NCI-H2029 (cell line): ENCODE data around the gene PHIP.
"Not testable (repeated sequence)": the region's sequence is repeated elsewhere in the genome, so short reads cannot be mapped to it uniquely, and the experiment has no call there.

Experiments used
- DNase-seq: peaks from one replicate; lab custom pipeline; 2025; lab: John Stamatoyannopoulos, UW

Gene PHIP

DNA sequence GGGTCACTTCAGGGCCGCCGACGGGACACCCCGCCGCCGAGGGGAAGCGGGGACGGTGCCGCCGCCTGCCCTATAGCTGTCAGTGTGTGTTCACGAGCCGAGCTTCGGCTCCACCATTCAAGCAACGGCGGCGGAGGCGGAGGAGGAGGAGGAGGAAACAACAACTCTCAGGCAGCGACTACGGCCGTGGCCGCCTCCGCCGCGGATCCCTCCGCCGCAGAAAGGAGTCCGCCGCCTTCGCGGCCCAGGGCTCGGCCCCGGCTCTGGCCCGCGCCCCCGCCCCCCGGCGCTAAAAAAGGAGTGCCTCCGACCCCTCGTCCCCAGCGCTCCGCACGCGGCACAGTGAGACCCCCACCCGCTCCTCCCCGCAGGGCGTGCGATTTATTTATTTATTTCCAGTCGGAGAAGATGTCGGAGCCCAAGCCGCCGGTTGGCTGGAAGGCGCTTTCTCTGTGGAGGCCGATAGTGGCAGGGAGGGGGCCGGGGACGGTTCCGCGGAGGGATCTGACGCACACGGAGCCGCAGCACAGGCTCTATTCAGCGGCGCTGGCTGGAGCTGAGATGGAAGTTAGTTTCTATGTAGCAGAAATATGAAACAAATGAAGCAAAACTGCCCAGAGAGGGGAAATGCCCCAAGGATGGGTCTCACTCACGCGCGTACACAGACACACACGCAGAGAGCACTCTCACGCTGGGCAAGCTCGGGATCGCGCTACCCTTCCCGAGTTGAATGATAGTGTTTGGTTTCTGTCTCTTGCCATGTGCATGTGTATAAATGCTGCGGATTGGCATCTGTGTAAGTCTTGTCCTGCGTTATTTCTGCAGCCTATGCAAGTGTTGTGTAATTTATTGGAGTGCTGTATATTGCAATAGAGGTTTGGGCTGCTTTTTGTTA, at the start of gene PHIP:
TSS of gene PHIP (minus strand) at position 180 of the 895 bp plus-strand sequence. CDS start 186 bp downstream, outside the sequence.
- peak; percentile 91 for DNase-seq

DNA sequence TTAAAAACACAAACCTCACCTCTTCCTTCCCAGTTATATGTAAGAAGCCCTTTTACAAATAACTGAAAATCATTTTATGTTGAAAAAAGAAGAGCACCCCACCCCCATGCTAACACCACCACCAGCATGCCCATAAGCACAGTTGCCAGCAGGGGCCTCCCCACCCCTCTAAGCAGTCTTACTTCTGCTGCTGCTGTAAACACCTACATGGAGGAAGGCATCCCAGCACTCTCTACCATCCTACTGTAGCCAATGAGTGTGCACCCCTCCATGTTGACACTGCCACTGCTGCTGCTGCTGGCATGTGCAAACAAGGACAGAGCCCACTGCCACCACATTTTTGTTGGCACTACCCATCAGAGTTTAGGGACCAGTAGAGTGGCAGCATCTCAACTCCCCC, 49.6 kb upstream of the PHIP start:
- no peak for DNase-seq

DNA sequence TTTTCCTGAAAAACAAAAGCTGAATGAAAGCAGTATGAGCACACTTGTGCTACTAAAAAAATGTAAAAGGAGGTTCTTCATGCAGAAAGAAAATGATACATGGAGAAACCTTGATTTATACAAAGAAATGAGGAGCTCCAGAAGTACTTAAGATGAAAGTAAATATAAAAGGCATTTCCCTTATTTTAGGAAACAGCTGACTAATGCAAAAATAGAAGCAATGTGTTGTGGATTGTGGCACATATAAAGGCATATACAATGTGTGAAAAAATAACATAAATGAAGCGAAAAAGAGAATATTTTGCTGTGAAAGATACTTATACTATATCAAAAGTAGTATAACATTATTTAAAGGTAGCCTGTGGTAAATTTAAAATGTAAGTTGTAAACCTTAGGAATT, 41.2 kb upstream of the PHIP start:
- no peak for DNase-seq

DNA sequence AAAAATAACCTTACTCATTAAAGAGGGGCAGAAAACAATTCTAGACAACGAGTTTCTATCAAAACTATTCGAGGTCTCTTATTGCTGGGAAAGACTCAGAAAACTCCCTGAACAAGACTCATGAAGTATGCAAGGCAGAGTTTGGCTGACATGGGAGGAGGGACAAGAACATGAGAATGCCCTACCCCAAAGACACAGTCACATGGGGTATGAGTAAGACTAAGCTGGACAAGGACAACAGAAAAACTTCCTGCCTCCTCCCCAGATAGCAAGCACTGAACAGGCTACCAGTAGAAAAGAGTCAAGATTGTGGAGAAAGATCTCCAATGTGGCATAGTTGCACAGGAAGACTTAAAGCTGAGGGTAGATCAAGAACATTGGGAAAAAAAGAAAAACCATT, 39.7 kb upstream of the PHIP start:
- no peak for DNase-seq

DNA sequence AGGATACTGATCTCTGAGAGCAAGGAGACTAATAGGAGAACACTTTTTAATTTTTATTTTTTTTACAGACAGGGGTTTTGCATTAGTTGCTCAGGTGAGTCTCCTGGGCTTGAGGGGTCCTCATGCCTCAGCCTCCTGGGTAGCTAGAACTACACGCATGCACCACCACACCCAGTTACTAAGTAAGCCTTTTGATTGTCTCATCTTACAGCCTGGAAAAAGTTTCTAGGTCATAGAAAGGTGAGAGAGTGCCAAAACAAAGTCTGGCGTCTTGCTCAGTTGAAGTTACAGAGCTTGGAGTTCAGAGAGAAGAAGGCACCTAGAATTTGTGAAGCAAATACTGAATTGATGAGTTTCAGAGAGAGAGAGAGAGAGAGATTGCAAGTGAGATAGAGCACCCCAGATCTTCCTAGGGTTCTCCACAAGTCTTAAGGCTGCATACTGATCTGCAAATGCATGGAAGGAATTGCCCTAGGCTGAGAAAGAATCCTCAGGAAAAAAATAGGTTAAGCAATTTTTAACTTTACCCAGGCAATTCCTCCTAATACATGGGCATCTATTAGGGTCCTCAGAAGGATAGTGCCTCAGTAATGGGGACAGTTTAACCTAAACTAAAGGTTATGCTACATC, 37.6 kb upstream of the PHIP start:
- no peak for DNase-seq

DNA sequence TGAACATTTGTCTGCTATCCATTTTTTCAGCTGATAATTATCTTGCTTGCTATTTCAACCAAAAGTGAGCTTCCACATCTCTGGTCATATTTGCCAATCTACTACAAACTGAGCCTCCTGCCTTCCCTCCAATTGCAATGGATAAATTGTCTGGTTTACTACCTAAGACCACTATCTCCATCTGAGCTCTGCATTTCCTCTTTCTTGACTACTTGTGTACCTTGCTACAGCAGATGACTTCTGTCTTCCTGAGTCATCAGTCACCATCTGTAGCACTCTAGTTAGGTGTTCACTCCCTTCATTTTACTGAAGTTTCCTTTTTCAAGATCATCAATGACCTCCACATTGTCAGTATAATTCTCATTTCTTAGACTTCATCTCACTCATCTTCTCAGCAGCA, 33.5 kb upstream of the PHIP start:
- no peak for DNase-seq

DNA sequence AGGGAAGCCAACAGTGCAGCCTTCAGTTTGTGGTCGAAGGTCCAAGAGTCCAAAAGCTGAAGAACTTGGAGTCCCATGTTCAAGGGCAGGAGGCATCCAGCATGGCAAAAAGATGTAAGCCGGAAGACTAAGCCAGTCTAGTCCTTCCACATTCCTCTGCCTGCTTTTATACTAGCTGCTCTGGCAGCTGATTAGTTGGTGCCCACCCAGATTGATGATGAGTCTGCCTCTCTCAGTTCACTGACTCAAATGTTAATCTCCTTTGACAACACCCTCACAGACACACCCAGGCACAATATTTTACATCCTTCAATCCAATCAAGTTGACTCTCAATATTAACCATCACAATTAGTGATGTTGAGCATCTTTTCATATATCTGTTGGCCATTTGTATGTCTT, 23.1 kb upstream of the PHIP start:
- DNase-seq = no peak

DNA sequence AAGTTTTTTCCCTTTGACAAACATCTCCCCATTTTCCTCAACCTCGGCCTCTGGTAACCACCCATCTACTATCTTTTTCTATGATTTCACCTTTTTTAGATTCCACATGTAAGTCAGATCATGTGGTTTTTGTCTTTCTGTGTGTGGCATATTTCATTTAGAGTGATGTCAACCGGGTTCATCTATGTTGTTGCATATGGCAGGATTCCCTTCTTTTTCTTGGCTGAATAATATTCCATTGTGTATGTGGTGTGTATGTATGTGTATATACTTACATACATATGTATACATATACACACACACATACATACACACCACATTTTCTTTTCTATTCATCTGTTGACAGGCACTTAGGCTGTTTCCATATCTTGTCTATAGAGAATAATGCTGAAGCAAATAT, 22.2 kb upstream of the PHIP start:
- no peak for DNase-seq

DNA sequence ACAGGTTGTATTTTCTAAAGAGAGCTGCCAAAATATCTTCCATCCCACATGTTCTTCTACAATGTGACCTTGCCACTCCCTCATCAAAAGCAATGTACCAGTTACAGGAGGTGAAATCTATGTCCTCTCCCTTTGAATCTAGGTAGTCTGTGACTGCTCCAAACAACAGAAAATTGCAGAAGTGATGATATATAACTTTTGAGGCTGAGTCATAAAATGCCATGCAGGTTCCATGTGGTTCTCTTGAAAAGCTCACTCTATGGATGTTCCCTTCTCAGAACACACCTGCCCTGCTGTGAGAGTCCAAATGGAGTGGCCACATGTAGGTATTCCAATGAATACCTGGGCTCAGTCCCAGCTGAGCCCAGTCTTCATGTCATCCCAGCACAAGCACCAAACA, 16.9 kb upstream of the PHIP start:
- no peak for DNase-seq

DNA sequence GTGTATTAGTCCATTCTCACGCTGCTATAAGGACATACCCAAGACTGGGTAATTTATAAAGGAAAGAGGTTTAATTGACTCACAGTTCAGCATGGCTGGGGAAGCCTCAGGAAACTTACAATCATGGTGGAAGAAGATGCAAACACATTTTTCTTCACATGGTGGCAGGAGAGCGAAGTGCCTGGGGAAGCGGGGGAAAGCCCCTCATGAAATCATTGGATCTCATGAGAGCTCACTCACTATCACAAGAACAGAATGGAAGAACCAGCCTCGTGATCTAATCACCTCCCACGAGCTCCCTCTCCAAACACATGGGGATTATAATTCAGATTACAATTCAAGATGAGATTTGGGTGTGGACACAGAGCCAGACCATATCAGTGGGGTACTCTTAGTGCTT, 13.7 kb upstream of the PHIP start:
- not testable (repeated sequence) for DNase-seq

DNA sequence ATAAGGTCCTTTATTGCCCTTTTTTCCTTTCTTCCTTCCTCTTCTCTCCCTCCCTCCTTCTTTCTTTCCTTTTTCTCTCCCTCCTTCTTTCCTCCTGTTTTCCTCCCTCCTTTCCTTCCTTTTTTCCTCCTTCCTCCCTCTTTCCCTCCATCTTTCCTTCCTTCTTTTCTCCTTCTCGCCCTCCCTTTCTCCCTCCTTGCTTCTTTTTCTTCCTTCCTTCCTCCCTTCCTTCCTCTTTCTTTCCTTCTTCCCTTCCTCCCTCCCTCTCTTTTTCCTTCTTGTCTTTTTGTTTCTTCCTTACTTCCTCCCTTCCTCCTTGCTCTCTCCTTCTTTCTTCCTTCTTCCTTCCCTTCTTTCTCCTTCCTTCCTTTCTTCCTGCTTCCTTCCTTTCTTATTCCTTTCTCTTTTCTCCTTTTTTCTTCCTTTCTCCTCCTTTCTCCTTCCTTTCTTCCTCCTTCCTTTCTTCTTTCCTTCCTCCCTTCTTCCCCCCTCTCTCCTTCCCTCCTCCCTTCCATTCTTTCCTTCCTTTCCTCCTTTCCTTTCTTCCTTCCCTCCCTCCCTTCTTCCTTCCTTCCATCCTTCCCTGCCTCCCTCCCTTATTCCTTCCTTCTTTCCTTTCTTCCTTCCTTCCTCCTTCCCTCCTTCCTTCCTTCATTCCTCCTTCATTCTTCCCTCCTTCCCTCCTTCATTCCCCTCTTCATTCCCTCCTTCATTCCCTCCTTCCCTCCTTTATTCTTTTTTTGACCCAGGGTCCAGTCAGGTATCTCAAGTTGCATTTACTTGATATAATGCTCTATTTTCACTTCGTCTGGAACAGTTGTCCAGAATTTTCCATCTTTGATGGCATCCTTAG, 11.7 kb upstream of the PHIP start:
- DNase-seq = no peak

DNA sequence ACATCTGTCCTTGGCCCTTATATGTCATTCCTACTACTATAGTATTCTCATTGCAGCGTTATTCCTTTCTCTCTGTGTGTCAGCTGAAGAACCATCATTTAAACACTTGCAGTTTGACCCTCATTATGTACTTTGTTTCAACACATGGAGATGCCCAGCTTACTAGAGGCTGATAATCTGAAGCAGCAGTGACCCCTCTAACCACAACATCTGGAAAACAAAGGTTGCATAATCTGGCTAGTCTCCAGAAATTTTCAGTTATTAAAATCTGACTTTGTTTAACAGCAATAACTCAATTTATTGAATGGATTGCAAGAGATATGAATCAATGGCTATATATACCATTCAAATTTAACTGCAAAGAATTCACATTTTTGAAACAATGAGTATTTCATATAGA, 6.6 kb upstream of the PHIP start:
- no peak for DNase-seq

DNA sequence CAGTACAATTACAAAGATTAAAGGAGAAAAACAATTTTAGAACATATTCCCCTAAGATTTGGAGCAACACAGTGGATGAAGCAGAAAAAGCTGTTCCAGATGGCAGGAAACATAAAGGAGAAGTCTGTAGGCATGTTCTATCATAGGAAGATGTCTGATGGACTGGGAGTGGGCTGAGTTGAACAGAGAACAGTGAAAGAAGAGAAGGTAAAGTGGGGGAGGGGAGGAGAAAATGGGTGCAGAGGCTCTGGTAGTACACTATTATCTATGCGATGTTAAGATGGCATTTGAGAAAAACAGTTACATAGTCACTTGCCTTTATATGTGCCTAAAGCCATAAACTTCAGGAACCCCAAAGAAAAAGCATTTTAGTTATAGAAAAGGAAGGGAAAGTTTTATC, 4.2 kb upstream of the PHIP start:
- DNase-seq = no peak

DNA sequence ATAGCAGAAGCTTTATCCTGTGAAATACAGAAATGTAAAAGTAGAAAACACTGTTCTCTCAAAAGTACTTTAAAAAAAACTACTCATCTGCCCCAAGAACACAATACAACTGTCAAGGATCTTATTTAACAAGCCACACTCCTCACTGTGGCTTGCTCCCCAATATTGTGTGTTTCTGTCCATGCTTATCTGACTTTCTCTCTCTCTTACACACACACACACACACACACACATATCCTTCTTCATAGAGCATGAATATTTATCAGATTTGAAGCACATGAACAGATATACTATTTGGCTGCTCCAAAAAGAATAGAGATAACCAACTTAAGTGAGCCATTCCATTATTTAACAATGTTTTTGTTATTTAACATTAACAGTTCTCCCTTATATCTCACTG, 3.6 kb upstream of the PHIP start:
- DNase-seq = no peak

DNA sequence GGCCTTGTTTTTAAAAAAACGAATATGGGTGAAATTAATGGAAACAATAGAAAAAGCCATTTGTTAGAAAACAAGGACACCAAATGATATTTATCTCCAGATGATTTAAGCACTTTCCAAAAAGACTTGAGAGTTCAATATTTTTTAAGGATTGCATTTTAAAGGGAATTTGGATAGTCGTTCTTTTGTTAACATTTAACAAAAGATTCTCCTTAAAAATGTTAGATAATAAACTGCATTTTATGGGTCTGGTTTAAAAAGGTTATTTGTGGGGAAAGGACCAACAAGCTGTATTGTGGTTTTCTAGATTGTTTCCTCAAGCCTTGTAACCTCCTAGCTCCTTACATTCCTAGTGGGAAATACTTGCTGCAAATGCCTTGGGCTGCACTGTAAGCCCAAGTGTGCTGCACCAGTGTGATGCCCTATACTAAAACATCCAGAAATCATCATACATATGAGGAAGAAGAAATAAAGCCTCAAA, 1.5 kb upstream of the PHIP start:
- no peak for DNase-seq

DNA sequence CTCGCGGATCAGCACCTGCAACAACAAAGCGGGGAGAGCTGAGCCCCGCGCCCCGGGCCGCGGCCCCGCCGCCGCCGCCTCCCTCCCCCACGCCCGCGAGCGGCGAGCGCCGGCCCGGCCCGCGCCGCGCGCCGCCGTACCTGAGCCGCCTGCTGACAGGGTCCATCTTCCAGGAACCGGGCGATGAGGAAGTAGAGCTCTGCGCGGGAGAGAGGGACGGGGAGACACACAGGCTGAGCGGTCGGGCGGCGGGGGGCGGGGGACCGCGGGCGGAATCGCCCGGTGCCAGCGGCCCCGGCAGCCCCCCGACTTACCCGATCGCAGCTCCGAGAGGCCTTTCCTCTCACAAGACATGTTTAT, 359 bp downstream of the PHIP start:
- peak; percentile 38 for DNase-seq

DNA sequence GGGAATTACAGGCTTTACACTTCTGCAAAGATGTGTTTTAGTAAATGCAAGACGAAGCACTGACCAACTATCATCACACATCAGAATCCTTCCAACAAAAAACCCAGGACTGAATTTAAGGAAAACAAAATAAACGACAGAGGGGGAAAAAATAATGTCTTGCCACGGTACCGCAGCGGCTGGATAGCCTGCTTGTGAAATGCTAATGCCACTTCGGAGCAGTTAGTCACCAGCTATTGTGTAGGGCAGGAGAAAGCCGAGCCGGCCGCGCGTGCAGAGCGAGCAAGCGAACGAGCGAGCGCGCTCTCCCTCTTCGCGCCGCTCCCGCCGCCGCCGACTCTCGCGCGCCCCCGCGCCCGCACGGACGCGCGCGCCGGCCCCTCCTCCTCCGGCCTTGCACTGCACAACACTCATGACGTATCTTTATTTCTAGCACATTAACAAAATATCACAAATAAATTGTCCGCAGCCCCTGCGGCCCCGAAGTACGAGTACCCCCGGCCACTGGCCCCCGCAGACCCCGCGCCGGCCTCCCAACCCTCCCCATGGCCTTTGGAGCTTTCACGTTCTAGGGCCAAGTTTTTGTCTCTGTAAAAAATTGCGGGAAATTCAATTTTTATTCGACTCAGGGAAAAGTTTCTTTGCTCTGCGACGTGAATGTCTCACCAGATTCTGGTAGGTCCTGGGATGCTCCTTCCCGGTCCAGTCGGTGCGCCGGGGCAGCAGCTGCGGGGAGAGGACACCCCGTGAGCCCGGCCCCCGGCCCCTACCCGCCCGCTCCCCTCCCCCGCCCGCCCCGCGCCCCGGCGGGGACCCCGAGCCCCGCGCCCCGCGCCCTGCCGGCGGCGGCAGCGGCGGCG, 1.0 kb downstream of the PHIP start:
- DNase-seq = peak; percentile 88

DNA sequence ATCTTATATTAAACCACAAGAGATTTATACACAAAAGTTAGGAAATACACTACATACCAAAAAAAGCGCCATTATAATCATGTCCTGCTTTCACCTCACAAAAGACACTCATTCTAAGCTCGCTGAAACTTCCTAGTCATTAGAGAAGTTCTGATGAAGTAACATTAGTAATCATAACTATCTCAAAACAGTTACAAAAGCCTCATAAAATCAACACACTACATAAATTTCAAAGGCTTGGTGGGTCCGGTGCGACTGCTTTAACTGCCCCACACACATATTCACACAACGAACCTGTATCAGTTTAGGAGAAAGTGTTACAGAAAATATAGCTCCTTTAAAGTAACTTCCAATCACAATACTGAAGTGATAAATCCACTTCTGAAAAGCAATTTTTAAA, 1.9 kb downstream of the PHIP start:
- no peak for DNase-seq

DNA sequence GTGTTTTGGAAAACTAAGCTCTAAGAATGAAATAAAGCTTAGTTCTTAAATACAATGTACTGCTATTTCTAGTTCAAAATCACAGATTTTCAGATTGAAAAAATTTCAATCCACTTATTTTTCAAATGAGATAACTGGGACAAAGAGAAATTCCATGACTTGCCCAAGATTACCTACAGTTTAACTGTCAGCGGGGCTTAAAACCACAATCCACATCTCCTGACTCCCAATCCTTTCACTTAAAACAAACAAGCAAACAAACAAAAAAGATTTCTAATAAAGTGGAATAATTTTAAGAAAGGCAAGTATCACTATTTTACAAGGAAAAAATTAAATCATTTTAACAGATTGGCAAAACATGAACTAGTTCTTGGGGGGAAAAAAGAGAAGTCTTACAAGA, 4.2 kb downstream of the PHIP start:
- no peak for DNase-seq

DNA sequence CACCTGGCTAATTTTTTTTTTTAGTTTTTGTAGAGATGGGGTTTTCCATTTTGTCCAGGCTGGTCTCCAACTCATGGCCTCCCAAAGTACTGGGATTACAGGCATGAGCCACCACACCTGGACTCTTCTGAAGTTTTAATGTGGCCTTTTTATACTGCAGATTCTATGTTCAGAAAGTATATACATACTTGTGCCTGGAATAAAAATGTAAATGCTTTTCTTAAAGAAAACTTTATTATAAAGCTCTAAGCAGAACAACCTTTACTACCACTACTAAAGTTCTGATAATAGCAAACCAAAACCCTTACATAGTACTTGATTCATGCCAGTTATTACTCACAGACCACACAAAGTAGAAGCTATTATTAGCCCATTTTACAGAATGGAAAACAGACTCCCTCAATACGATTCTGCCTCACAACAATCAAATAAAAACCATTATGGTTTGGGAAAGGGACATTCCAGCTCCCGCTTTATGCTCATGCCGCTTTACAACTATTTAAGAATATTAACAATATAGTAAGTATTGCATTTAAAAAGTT, 5.3 kb downstream of the PHIP start:
- no peak for DNase-seq

DNA sequence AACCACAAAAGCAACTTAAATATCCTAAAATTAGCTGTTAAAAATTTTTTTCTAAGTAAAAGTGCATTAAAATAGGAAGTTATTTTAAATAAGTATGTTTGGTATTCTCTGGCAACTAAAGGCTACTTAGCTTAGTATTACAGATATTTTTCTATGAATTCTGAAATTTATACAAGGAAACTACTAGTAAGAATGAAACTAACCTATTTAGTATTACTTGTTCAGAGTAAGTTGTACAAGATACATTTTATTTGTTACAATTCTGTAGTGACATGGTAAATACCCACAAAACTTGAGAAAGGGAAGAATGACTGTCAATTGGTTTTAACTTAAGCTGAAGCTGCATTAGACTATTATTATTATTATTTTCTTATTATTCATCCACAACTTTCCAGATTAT, 6.5 kb downstream of the PHIP start:
- no peak for DNase-seq
